ENCODE data around the gene CLMP.

The CLMP gene

GRCh38 chr11:123195188-123196059, at the start of gene CLMP:
Gene CLMP (minus strand): TSS chr11:123195248. CDS start chr11:123194940, 308 bp downstream.
- peak; percentile 92 for DNase-seq

- no peak for DNase-seq
Measured at GRCh38 chr11:123241874-123242543, 47.0 kb upstream of the CLMP start.

GRCh38 chr11:123241294-123241693, 46.2 kb upstream of the CLMP start:
- no peak for DNase-seq

GRCh38 chr11:123239191-123240150, 44.4 kb upstream of the CLMP start:
- no peak for DNase-seq

GRCh38 chr11:123238297-123238696, 43.2 kb upstream of the CLMP start:
- peak; percentile 64 for DNase-seq

GRCh38 chr11:123236879-123237278, 41.8 kb upstream of the CLMP start:
- no peak for DNase-seq

GRCh38 chr11:123235656-123236261, 40.7 kb upstream of the CLMP start:
- DNase-seq, result no peak

GRCh38 chr11:123235117-123235655, 40.1 kb upstream of the CLMP start:
- peak; percentile 41 for DNase-seq

GRCh38 chr11:123233975-123234334, 38.9 kb upstream of the CLMP start:
- DNase-seq, result no peak

GRCh38 chr11:123233280-123233974, 38.4 kb upstream of the CLMP start:
- DNase-seq, result no peak

- DNase-seq, result no peak
Measured at GRCh38 chr11:123231777-123232176, 36.7 kb upstream of the CLMP start.

GRCh38 chr11:123231256-123231655, 36.2 kb upstream of the CLMP start:
- no peak for DNase-seq

- no peak for DNase-seq
Measured at GRCh38 chr11:123230346-123230745, 35.3 kb upstream of the CLMP start.

GRCh38 chr11:123228496-123229163, 33.6 kb upstream of the CLMP start:
- DNase-seq, result no peak

GRCh38 chr11:123227763-123228495, 32.9 kb upstream of the CLMP start:
- no peak for DNase-seq

- DNase-seq, result no peak
Measured at GRCh38 chr11:123221584-123221983, 26.5 kb upstream of the CLMP start.

- no peak for DNase-seq
Measured at GRCh38 chr11:123221096-123221561, 26.1 kb upstream of the CLMP start.

GRCh38 chr11:123219066-123219690, 24.1 kb upstream of the CLMP start:
- no peak for DNase-seq

- DNase-seq, result no peak
Measured at GRCh38 chr11:123218451-123218850, 23.4 kb upstream of the CLMP start.

- no peak for DNase-seq
Measured at GRCh38 chr11:123217897-123218296, 22.8 kb upstream of the CLMP start.

Data from right hindlimb (tissue), 1 donor.